Muscle layer of duodenum (tissue), 2 donors: ENCODE data around the gene LAMB4.

ENCODE experiments used
- H3K27ac ChIP-seq: one replicate; pipeline ENCODE4 v1.7.0; 2013; ENCODE audit warnings: mild to moderate bottlenecking, low read length
- H3K27me3 ChIP-seq: one replicate; pipeline ENCODE4 v1.7.0; 2013; ENCODE audit warnings: low read depth, mild to moderate bottlenecking, control low read depth, low read length
- H3K36me3 ChIP-seq, 2 donors: one replicate each; pipeline ENCODE4 v1.7.0; 2013; ENCODE audit warnings: low read length in 2 of 2, control low read depth in 1 of 2, mild to moderate bottlenecking in 1 of 2; ENCODE audit not compliant: insufficient read depth in 2 of 2, control insufficient read depth in 1 of 2
- H3K4me1 ChIP-seq, 2 donors: one replicate each; pipeline ENCODE4 v1.7.0; 2013; ENCODE audit warnings: low read length in 2 of 2, mild to moderate bottlenecking in 2 of 2, control low read depth in 1 of 2, moderate library complexity in 1 of 2; ENCODE audit not compliant: insufficient read depth in 2 of 2, control insufficient read depth in 1 of 2
- H3K4me3 ChIP-seq, 2 donors: one replicate each; pipeline ENCODE4 v1.7.0; 2013; ENCODE audit warnings: low read length in 2 of 2, low read depth in 1 of 2, mild to moderate bottlenecking in 1 of 2
- H3K9me3 ChIP-seq, 2 donors: one replicate each; pipeline ENCODE4 v1.7.0; 2013; ENCODE audit warnings: low read length in 2 of 2, control low read depth in 1 of 2, mild to moderate bottlenecking in 1 of 2; ENCODE audit not compliant: control insufficient read depth in 1 of 2
- donor health status: healthy.

The LAMB4 gene

GRCh38 chr7:108102671-108103312 is 27.4 kb downstream of the LAMB4 start:
- H3K9me3 ChIP-seq = no peaks in the 10 kb centered on the region
- H3K27me3 ChIP-seq = no peaks in the 10 kb centered on the region
- H3K36me3 ChIP-seq = no peaks in the 10 kb centered on the region
- H3K27ac ChIP-seq = no peak overlapping the region
- H3K4me3 ChIP-seq = no peak overlapping the region
- peaks cover 0 to 3% of the 10 kb centered on the region in 2 donors for H3K4me1 ChIP-seq

- H3K4me3 ChIP-seq = no peak overlapping the region
- H3K4me1 ChIP-seq = peaks cover 0 to 3% of the 10 kb centered on the region in 2 donors
- no peaks in the 10 kb centered on the region for H3K9me3 ChIP-seq
- no peak overlapping the region for H3K27ac ChIP-seq
- H3K27me3 ChIP-seq = no peaks in the 10 kb centered on the region
- no peaks in the 10 kb centered on the region for H3K36me3 ChIP-seq
These were observed 28.4 kb downstream of the LAMB4 start for GRCh38 chr7:108101759-108102158.

GRCh38 chr7:108099713-108100112 is 30.4 kb downstream of the LAMB4 start:
- Histone ChIP-seq H3K9me3 (no peaks in the 10 kb centered on the region), H3K4me3 (no peak overlapping the region), H3K36me3 (no peaks in the 10 kb centered on the region), H3K27me3 (no peaks in the 10 kb centered on the region), H3K27ac (no peak overlapping the region), H3K4me1 (peaks cover 7 to 17% of the 10 kb centered on the region in 2 donors)

GRCh38 chr7:108097703-108098102 is 32.5 kb downstream of the LAMB4 start:
- H3K4me3 ChIP-seq = no peak overlapping the region
- peaks cover 0 to 4% of the 10 kb centered on the region in 2 donors for H3K36me3 ChIP-seq
- no peak overlapping the region for H3K27ac ChIP-seq
- H3K9me3 ChIP-seq = no peaks in the 10 kb centered on the region
- H3K4me1 ChIP-seq = peaks cover 15 to 20% of the 10 kb centered on the region in 2 donors
- H3K27me3 ChIP-seq = no peaks in the 10 kb centered on the region

- Histone ChIP-seq H3K4me1 (peaks cover 15 to 20% of the 10 kb centered on the region in 2 donors), H3K4me3 (no peak overlapping the region), H3K27ac (no peak overlapping the region)
These were observed 33.2 kb downstream of the LAMB4 start for GRCh38 chr7:108096996-108097395.

GRCh38 chr7:108094933-108095710 is 35.0 kb downstream of the LAMB4 start:
- Histone ChIP-seq H3K27ac (peak overlapping the region; percentile 71), H3K4me3 (peak overlapping the region; percentile 12 to 14), H3K4me1 (peaks cover 15 to 20% of the 10 kb centered on the region in 2 donors), H3K27me3 (no peaks in the 10 kb centered on the region), H3K9me3 (no peaks in the 10 kb centered on the region), H3K36me3 (peaks cover 0 to 4% of the 10 kb centered on the region in 2 donors)

More at GRCh38 chr7:108096996-108097395, 33.2 kb downstream of the LAMB4 start:
- Histone ChIP-seq H3K9me3 (no peaks in the 10 kb centered on the region), H3K36me3 (peaks cover 0 to 4% of the 10 kb centered on the region in 2 donors), H3K27me3 (no peaks in the 10 kb centered on the region)

GRCh38 chr7:108094346-108094745 is 35.8 kb downstream of the LAMB4 start:
- H3K27me3 ChIP-seq = no peaks in the 10 kb centered on the region
- H3K4me1 ChIP-seq = peaks cover 15 to 20% of the 10 kb centered on the region in 2 donors
- no peak overlapping the region for H3K4me3 ChIP-seq
- peak overlapping the region; percentile 71 for H3K27ac ChIP-seq
- no peaks in the 10 kb centered on the region for H3K9me3 ChIP-seq
- H3K36me3 ChIP-seq = peaks cover 0 to 4% of the 10 kb centered on the region in 2 donors

GRCh38 chr7:108093851-108094331 is 36.3 kb downstream of the LAMB4 start:
- H3K4me3 ChIP-seq = no peak overlapping the region
- H3K4me1 ChIP-seq = peaks cover 15 to 20% of the 10 kb centered on the region in 2 donors
- peaks cover 0 to 4% of the 10 kb centered on the region in 2 donors for H3K36me3 ChIP-seq
- H3K9me3 ChIP-seq = no peaks in the 10 kb centered on the region
- H3K27me3 ChIP-seq = no peaks in the 10 kb centered on the region
- H3K27ac ChIP-seq = peak overlapping the region; percentile 71

- H3K9me3 ChIP-seq = no peaks in the 10 kb centered on the region
- H3K36me3 ChIP-seq = peaks cover 0 to 4% of the 10 kb centered on the region in 2 donors
- no peaks in the 10 kb centered on the region for H3K27me3 ChIP-seq
- H3K4me3 ChIP-seq = no peak overlapping the region
- H3K4me1 ChIP-seq = peaks cover 15 to 20% of the 10 kb centered on the region in 2 donors
- no peak overlapping the region for H3K27ac ChIP-seq
These were observed 36.8 kb downstream of the LAMB4 start for GRCh38 chr7:108093341-108093740.

- H3K4me1 ChIP-seq = peaks cover 15 to 20% of the 10 kb centered on the region in 2 donors
- no peaks in the 10 kb centered on the region for H3K27me3 ChIP-seq
- H3K9me3 ChIP-seq = no peaks in the 10 kb centered on the region
- H3K4me3 ChIP-seq = no peak overlapping the region
- H3K27ac ChIP-seq = no peak overlapping the region
- H3K36me3 ChIP-seq = peaks cover 0 to 4% of the 10 kb centered on the region in 2 donors
These were observed 38.7 kb downstream of the LAMB4 start for GRCh38 chr7:108091461-108091831.

- Histone ChIP-seq H3K27ac (no peak overlapping the region), H3K36me3 (peaks cover 0 to 4% of the 10 kb centered on the region in 2 donors), H3K27me3 (no peaks in the 10 kb centered on the region), H3K4me1 (peaks cover 15 to 17% of the 10 kb centered on the region in 2 donors), H3K9me3 (no peaks in the 10 kb centered on the region), H3K4me3 (no peak overlapping the region)
These were observed 39.2 kb downstream of the LAMB4 start for GRCh38 chr7:108090791-108091460.
